HG03175 (cell line): ENCODE results near the gene FBXW11.
A peak's percentile ranks its signal among the peaks of the same experiment; 100 is the strongest.

Source experiments
- ATAC-seq: cut with Tn5 transposase; IDR thresholded peaks from one replicate; pipeline ENCODE4 v1.9.1; 2021; ENCODE audit warnings: mild to moderate bottlenecking, moderate library complexity; ENCODE audit not compliant: unreplicated experiment

FBXW11 gene

GRCh38 chr5:172006321-172007174, at the start of gene FBXW11:
FBXW11 (minus strand) TSS chr5:172006638; CDS start chr5:172006502, 136 bp downstream.
- ATAC-seq: peak; percentile 83

- no peak for ATAC-seq
Measured at GRCh38 chr5:172055996-172056395, 49.6 kb upstream of the FBXW11 start.

- ATAC-seq: no peak
Measured at GRCh38 chr5:172055421-172055820, 49.0 kb upstream of the FBXW11 start.

DNA sequence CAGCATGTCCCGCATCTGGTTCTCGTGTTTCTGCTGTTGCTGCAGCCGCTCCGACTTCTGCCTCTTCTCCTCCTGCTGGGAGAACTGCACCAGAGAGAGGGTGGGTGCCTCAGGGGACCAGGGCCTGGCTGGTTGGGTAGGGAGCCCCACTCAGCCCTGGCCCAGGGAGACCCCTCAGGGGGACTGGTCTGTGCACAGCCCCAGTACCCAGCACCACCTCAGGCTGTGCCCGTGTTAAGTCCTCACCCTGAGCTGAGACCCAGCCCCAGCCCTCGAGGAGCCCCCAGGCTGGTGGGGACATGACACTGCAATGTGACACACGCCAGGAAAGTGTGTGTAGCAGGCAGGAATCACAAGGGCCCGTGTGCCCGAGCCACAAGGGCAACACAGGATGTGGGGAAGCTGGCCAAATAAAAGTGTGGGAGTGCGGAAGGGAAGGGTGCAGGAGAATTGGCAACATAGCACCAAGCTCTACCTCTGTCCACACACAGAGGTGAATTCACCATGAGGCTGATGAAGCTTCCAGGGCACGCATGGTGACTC, 48.2 kb upstream of the FBXW11 start:
- ATAC-seq: no peak

DNA sequence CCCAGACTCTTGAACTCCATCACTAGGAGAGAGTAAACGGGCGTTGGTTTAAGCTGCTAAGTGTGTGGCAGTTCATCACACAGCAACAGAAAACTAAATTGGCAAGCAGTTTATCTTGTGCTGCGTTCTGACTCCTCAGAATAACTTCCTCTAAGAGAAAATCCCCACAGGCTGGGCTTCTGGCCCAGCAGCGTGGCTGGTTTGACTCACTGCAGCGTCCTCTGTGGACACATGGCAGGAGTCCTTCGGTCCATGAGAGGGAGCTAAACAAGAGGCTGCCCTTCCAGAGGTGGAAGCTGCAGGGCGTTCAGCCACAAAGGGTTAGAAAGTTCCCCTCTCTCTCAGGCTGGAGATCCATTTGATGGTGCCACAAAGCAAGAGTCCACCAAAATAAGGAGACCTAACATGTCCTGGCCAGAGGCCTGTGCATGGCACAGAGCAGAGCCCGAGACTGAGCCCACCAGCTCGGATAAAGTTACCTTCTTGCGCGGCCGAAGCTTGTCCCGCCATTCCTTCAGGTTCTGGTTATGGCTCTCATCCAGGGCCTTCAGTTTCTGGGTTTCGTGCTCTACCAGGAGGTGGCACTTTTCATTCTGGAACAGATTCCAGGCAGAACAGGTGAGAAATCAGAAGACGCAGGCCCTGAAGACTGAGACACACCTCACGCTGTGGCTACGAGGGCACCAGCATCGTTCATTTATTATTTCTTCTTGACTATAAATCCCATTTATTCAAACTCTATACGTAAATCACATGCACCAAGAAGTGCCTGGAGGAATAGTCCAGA, 46.2 kb upstream of the FBXW11 start:
- ATAC-seq: no peak

DNA sequence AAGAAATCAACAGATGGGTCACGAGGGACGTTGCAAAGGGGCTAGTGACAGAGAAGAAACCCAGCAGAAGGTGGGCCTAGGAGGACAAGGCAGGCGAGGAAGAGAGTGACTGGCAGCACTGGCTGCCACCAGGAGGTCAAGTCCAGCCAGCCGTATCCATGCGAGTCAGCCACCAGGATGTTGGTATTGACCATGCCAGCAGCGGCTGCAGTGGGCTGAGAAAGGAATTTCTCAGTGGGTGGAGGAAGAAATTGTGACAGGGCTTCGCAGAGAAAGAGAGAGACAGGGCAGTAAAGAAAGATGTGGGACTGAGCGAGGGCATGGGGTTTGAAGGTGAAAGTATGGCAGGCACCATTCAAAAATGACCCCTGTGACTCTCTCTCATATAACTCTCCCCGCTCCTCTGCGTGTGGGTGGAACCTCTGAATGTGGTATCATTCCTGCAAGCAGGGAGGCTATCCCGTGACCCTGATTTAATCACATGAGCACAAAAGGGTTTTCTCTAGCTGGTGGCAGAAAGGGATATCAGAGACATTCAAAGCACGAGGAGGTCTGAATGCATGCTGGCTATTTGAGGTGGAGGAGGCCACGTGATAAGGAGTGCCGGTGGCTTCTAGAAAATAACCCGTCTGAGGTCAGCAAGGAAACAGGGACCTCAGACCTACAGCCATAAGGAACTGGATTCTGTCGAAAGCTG, 45.4 kb upstream of the FBXW11 start:
- no peak for ATAC-seq

GRCh38 chr5:172050080-172050479, 43.6 kb upstream of the FBXW11 start:
- ATAC-seq: no peak

GRCh38 chr5:172049226-172049796, 42.9 kb upstream of the FBXW11 start:
- ATAC-seq: no peak

DNA sequence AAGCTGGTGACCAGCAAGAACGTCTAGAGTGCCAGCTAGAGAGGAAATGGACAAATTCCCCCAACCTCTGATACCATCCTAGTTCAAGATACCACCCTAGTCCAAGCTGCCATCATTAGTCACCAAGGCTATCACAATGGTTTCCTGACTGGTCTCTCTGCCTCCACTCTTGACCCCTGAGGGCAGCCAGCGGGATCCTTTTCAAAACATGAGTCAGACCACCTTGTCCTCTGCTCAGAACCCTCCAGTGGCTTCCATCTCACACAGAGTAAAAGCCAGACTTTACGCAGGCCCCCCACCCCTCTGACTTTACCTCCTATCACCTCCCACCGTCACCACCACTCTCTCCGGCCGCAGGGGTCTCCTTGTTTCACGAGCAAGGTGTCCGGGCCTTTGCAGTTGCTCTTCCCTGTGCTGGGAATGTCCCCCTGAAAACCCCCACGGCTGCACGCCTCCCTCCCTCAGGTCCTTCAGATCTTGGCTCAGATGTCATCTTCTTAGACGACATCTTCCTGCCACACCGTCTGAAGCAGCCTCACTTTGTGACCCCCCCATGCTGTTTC, 42.2 kb upstream of the FBXW11 start:
- no peak for ATAC-seq

DNA sequence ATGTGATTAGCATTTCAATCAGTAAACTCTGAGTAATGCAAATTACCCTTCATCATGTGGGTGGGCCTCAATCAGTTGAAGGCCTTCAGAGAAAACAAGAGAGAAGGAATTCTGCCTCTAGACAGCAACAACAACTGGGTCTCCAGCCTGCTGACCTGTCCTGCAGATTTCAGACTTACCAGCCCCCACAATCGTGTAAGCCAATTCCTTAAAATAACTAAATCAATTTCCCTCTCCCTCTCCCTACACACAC, 41.7 kb upstream of the FBXW11 start:
- no peak for ATAC-seq

- ATAC-seq: no peak
Measured at GRCh38 chr5:172046593-172046992, 40.2 kb upstream of the FBXW11 start.

DNA sequence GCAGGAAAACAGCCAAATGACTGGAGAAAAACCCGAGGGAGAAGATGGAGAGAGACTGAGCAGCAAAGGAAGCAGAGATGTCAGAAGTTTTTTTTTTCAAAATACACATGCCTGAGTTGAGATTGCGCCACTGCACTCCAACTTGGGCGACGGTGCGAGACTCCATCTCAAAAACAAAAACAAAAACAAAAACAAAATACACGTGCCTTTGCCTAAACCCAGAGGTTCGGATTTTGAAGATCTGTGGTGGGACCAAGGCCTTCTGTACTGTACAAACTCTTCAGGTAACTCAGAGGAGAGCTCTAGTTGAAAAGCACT, 38.8 kb upstream of the FBXW11 start:
- no peak for ATAC-seq

- ATAC-seq: no peak
Measured at GRCh38 chr5:172044631-172045314, 38.3 kb upstream of the FBXW11 start.

DNA sequence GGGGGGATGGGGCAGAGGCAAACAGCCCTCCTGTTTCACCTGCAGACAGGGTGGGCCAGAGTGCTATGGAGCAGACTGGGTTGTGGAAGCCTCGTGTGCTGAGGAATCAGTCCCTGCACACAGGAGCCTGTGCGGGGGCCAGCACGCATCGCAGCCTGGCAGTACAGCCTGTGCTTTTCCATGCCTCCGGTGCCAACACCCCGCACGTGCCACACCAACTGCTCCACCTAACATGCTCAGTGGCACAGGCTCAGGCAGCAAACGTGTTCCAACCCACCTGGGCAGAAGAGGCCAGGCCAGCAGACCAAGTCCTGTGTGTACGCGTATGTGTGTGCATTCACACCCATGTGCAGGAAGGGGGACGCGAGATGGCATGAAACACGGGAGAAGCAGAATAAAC, 37.4 kb upstream of the FBXW11 start:
- no peak for ATAC-seq

DNA sequence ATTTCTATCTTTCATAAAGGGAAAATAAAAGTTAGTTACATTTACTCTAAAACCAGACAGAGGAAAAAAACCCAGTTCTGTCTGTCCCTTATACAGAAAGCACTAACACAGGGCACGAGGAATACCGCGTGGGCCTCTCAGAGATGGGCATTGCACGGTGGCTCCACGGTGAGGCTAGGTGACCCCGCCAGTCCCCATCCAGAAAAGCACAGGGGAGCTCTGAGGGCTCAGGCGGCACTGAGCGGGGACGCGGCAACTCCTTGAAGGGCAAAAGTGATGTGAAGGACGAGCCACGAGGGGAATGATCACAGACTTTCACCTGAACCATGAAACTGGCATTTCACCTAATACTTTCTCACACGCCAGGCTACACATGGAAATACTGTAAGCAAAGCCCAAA, 35.7 kb upstream of the FBXW11 start:
- ATAC-seq: no peak

DNA sequence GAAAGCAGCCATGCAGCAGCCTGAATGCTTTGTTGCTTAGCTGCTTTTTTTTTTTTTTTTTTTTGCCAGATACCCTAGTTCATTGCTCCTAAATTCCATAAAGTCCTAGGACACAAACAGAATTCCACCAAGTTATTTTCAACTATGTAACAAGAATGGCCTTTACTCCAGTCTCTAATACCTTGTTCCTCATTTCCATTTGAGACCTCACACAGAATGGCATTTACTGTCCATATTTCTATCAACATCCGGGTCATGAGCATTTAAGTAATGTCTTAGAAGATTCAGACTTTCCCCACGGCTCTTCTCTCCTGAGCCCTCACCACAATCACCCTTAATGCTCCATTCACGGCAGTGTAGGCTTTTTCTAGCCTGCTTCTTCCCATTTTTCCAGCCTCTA, 31.7 kb upstream of the FBXW11 start:
- no peak for ATAC-seq

DNA sequence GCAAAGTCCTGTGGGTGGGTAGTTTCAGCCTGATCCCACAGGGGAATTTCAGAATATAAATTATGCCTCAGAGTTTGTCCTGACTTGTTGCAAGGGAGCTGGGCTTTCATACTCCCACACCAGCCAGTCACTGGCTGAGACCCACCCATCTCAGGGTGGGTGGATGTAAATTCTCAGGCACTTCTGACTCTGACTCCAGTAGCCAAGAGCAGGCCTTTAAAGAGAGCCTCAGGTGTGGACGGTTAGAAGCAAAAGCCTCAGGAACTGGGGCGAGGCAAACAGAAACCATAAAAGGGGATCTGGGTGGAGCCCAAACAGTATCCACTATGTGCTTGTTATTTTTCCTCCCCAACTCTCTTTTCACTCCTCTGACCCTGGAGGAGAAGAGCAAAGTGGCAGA, 28.6 kb upstream of the FBXW11 start:
- ATAC-seq: no peak

DNA sequence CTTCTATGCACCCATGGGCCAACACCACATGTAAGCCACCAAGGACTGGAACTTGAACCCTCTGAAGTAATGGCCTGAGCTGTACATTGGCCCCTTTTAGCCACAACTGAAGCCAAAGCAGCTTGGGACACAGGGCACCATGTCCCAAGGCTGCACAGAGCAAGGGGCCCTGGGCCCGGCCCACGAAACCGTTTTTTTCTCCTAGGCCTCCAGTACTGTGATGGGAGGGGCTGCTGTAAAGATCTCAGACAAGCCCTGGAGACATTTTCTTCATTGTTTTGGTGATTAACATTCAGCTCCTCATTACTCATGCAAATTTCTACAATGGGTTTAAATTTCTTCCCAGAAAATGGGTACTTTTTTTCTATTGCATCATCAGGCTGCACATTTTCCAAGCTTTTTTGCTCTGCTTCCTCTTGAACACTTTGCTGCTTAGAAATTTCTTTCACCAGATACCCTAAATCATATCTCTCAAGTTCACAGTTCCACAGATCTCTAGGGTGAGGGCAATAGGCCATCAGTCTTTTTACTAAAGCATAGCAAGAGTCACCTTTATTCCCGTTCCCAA, 25.5 kb upstream of the FBXW11 start:
- ATAC-seq: no peak

DNA sequence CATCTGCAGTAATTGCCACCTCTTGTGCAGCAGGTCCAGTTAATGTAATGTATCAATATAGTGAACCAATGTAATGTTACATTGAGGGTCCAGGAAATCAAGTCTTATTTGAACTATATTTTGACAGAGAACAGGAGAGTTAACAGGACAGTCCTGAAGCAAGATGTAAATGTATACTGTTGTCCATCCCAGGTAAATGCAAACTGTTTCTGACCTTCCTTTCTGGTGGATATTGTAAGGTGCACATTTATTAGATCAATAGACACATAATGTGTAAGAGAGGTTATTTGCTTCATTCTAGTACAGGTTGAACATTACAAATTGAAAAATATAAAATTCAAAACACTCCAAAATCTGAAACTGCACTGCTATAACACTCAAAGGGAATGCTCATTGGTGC, 23.4 kb upstream of the FBXW11 start:
- ATAC-seq: no peak

DNA sequence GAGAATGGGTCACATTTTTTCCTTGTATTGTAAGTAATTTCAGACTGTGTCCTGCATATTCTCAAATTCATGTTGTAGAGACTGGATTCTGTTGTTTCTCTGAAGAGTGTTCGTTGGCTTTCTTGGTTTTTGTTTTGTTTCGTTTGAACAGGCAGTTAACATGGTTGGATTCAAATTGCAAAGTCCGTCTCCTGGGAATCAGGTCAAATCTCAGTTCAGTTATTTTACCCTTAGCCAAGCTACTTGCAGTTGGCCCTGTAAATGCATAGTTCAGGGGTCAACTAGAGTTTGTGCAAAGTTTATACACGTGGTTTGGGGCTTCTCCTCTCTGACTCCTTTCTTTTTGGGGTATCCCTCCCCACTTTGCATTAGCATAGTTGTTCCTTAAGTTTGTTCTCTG, 21.7 kb upstream of the FBXW11 start:
- ATAC-seq: no peak
